DOHH2 (cell line): Measurements from ENCODE around the gene TGM4.

ENCODE experiments used
- H3F3A ChIP-seq: fragments of 200-600 bp; sonication (generic), shearing (Covaris generic); 2 replicates; pipeline ENCODE4 v1.6.0; 2016; ENCODE audit warnings: antibody characterized with exemption, mild to moderate bottlenecking; ENCODE audit not compliant: control insufficient read depth, insufficient read depth
- H3K27ac ChIP-seq: fragments of 200-600 bp; sonication (generic); 2 replicates; pipeline ENCODE4 v1.5.1; 2014; ENCODE audit warnings: low read depth, mild to moderate bottlenecking, low read length, moderate library complexity
- H3K27me3 ChIP-seq: fragments of 200-600 bp; sonication (generic); 2 replicates; pipeline ENCODE4 v1.6.1; 2014; ENCODE audit warnings: mild to moderate bottlenecking, low read length, mixed read lengths; ENCODE audit not compliant: control insufficient read depth
- H3K36me3 ChIP-seq: fragments of 200-600 bp; sonication (generic); 2 replicates; pipeline ENCODE4 v1.6.1; 2014; ENCODE audit warnings: mild to moderate bottlenecking, low read length, moderate library complexity, mixed read lengths; ENCODE audit not compliant: control insufficient read depth
- H3K4me1 ChIP-seq: fragments of 200-600 bp; sonication (generic); 2 replicates; pipeline ENCODE4 v1.6.1; 2014; ENCODE audit warnings: mild to moderate bottlenecking, low read length, mixed read lengths; ENCODE audit not compliant: control insufficient read depth
- H3K4me2 ChIP-seq: fragments of 200-600 bp; sonication (generic); 2 replicates; pipeline ENCODE4 v1.6.0; 2014; ENCODE audit warnings: mild to moderate bottlenecking, low read length, moderate library complexity
- H3K4me3 ChIP-seq: fragments of 200-600 bp; sonication (generic); 2 replicates; pipeline ENCODE4 v1.5.1; 2014; ENCODE audit warnings: mild to moderate bottlenecking, low read length, mixed read lengths
- H3K79me2 ChIP-seq: fragments of 200-600 bp; sonication (generic); 2 replicates; pipeline ENCODE4 v1.6.1; 2014; ENCODE audit warnings: mild to moderate bottlenecking, low read length, mixed read lengths; ENCODE audit not compliant: control insufficient read depth
- H3K9me2 ChIP-seq: fragments of 200-600 bp; sonication (generic); replicated peaks from 2 replicates; pipeline ENCODE4 v1.6.1; 2014; ENCODE audit warnings: mild to moderate bottlenecking, low read length, mixed read lengths; ENCODE audit not compliant: control insufficient read depth
- H3K9me3 ChIP-seq: fragments of 200-600 bp; sonication (generic); 2 replicates; pipeline ENCODE4 v1.6.1; 2014; ENCODE audit warnings: antibody characterized with exemption, low read length, mixed read lengths; ENCODE audit not compliant: control insufficient read depth, insufficient read depth
- H4K20me1 ChIP-seq: fragments of 200-600 bp; sonication (generic); 2 replicates; pipeline ENCODE4 v1.6.0; 2014; ENCODE audit warnings: low read depth, mild to moderate bottlenecking, antibody characterized with exemption, low read length, moderate library complexity; ENCODE audit not compliant: control insufficient read depth, insufficient read depth
- EZH2phosphoT487 ChIP-seq: fragments of 200-600 bp; sonication (generic); IDR thresholded peaks from 2 replicates; pipeline ENCODE4 v1.6.1; 2017; ENCODE audit warnings: borderline replicate concordance, mild to moderate bottlenecking, antibody characterized with exemption, low read length, moderate library complexity, mixed read lengths
- TF ChIP-seq, protein P1 (sequence below): fragments of 200-600 bp; sonication (generic); IDR thresholded peaks from one replicate; pipeline ENCODE4 v1.5.1; 2014; ENCODE audit warnings: antibody characterized with exemption, mild to moderate bottlenecking, low read depth, low read length; ENCODE audit not compliant: poor library complexity, severe bottlenecking

TGM4 gene

DNA sequence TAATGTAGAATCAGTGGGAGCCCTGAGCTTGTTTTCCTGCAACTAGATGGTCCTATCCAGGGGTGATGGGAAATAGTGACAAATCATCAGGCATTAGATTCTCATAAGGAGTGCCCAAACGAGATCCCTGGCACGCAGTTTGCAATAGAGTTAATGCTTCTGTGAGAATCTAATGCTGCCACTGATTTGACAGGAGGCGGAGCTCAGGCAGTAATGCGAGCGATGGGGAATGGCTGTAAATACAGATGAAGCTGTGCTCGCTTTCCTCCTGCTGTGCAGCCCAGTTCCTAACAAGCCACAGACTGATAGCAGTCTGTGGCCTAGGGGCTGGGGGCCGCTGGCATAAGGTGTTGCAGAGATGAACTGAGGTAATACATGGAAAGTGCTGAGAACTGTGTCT lies 41.0 kb upstream of the TGM4 start:
- TF ChIP-seq EZH2phosphoT487, result no peak
- TF ChIP-seq, protein P1, sequence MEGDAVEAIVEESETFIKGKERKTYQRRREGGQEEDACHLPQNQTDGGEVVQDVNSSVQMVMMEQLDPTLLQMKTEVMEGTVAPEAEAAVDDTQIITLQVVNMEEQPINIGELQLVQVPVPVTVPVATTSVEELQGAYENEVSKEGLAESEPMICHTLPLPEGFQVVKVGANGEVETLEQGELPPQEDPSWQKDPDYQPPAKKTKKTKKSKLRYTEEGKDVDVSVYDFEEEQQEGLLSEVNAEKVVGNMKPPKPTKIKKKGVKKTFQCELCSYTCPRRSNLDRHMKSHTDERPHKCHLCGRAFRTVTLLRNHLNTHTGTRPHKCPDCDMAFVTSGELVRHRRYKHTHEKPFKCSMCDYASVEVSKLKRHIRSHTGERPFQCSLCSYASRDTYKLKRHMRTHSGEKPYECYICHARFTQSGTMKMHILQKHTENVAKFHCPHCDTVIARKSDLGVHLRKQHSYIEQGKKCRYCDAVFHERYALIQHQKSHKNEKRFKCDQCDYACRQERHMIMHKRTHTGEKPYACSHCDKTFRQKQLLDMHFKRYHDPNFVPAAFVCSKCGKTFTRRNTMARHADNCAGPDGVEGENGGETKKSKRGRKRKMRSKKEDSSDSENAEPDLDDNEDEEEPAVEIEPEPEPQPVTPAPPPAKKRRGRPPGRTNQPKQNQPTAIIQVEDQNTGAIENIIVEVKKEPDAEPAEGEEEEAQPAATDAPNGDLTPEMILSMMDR, result no peak
- Histone ChIP-seq H3K4me3 (no peak overlapping the region), H4K20me1 (no peaks in the 10 kb centered on the region), H3K4me2 (no peak overlapping the region), H3K79me2 (no peaks in the 10 kb centered on the region), H3K9me3 (peaks cover 7% of the 10 kb centered on the region; the same call in 1 of the 2 replicates), H3K27ac (no peak overlapping the region), H3F3A (no peaks in the 10 kb centered on the region), H3K4me1 (no peaks in the 10 kb centered on the region), H3K9me2 (no peaks in the 10 kb centered on the region), H3K36me3 (peaks cover 78% of the 10 kb centered on the region), H3K27me3 (no peaks in the 10 kb centered on the region)

DNA sequence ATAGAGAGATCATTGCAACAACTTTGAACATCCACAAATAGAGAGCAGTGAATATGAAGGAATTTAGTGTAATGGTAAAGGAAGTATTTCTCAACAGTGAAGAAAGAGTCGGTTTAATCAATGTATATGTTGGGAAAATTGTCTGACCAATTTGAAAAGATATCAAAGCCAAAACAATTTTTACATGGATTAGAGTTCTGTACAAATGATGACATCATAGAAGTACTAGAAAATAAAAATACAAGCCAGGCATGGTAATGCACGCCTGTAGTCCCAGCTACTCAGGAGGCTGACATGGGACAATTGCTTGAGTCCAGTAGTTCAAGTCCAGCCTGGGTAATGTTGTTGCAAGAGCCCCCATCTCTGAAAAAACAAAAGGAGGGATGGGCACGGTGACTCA lies 38.7 kb upstream of the TGM4 start:
- peaks cover 81% of the 10 kb centered on the region for H3K36me3 ChIP-seq
- no peaks in the 10 kb centered on the region for H3F3A ChIP-seq
- no peak overlapping the region for H3K4me2 ChIP-seq

DNA sequence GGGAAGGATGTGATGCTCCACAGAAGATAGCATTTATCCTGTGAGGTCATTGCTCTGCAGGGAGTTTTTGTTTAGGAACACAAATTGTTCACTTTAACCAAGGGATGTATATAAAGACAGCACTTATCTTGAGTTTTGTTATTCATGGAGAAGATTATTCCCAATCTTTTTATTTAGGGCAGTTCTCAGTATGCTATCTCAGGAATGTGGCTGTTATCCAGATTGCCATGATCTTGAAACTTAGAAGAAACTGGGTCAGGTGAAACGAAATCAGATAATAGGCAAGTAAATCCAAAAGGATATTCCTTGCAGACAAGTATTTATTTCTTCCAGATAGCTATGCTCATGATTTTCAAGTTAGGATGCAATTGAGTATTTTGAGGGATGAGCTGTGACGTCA lies 32.0 kb upstream of the TGM4 start:
- TF ChIP-seq, protein P1, result no peak
- TF ChIP-seq EZH2phosphoT487, result no peak
- Histone ChIP-seq H3K36me3 (peaks cover 83% of the 10 kb centered on the region), H4K20me1 (no peaks in the 10 kb centered on the region), H3K27me3 (no peaks in the 10 kb centered on the region), H3K27ac (no peak overlapping the region), H3K79me2 (no peaks in the 10 kb centered on the region), H3K4me1 (no peaks in the 10 kb centered on the region), H3K9me2 (no peaks in the 10 kb centered on the region), H3K4me3 (no peak overlapping the region), H3K4me2 (no peak overlapping the region), H3F3A (no peaks in the 10 kb centered on the region), H3K9me3 (no peaks in the 10 kb centered on the region)

More for the DNA sequence above, 38.7 kb upstream of the TGM4 start:
- H3K79me2 ChIP-seq, result no peaks in the 10 kb centered on the region
- no peaks in the 10 kb centered on the region for H4K20me1 ChIP-seq
- no peaks in the 10 kb centered on the region for H3K4me1 ChIP-seq
- peaks cover 7% of the 10 kb centered on the region; the same call in 1 of the 2 replicates for H3K9me3 ChIP-seq
- TF ChIP-seq, protein P1, result no peak
- no peak for TF ChIP-seq EZH2phosphoT487
- no peaks in the 10 kb centered on the region for H3K27me3 ChIP-seq
- H3K9me2 ChIP-seq, result no peaks in the 10 kb centered on the region
- no peak overlapping the region for H3K4me3 ChIP-seq
- H3K27ac ChIP-seq, result no peak overlapping the region
